ENCODE results near the gene SLC2A4RG. TPM values are rescaled to one million over a fixed set of nuclear protein-coding genes. Genes with fewer than 3 reads are reported as not detected.

Gene SLC2A4RG
- total RNA-seq, 2 donors from 2014 or later, result 69.3 to 108 TPM

GRCh38 chr20:63699466-63700198, 39.9 kb upstream of the SLC2A4RG start:
- H3K9ac ChIP-seq (ENCODE audit: extremely low read depth, low read length, poor library complexity, severe bottlenecking), result no peak overlapping the region

GRCh38 chr20:63700199-63701050, 39.2 kb upstream of the SLC2A4RG start:
- H3K4me1 ChIP-seq (ENCODE audit: control insufficient read depth, insufficient read depth, low read length), result no peaks in the 10 kb centered on the region
- H3K9me3 Mint-ChIP-seq, result no peaks in the 10 kb centered on the region
- TF ChIP-seq CTCF (conservative IDR thresholded peaks at IDR 0.05), result no peak
- H3K27ac ChIP-seq (ENCODE audit: low read depth, low read length), result no peak overlapping the region
- no peaks in the 10 kb centered on the region for H3K4me1 Mint-ChIP-seq
- H3K27ac Mint-ChIP-seq, result no peak overlapping the region
- H3K36me3 Mint-ChIP-seq (ENCODE audit: low read depth), result peaks cover 11% of the 10 kb centered on the region
- 93 to 98% methylated on average over 21 to 42 of the region's 43 CpGs for WGBS, 2 experiments (ENCODE audit: insufficient coverage in 1 of 2, insufficient read length in 1 of 2)
- no peak overlapping the region for H3K4me3 ChIP-seq (ENCODE audit: low read length)
- H3K36me3 ChIP-seq (ENCODE audit: control insufficient read depth, insufficient read depth, low read length), result peaks cover 12% of the 10 kb centered on the region
- H3K27me3 Mint-ChIP-seq (ENCODE audit: insufficient read depth), result no peaks in the 10 kb centered on the region
- no peak for DNase-seq
- H3K9ac ChIP-seq (ENCODE audit: extremely low read depth, low read length, poor library complexity, severe bottlenecking), result no peak overlapping the region
- no peak overlapping the region for H3K4me3 Mint-ChIP-seq
- H3K27me3 ChIP-seq (ENCODE audit: control insufficient read depth, insufficient read depth, low read length, poor library complexity, severe bottlenecking), result no peaks in the 10 kb centered on the region
- H3K9me3 ChIP-seq (ENCODE audit: control insufficient read depth, low read length), result no peaks in the 10 kb centered on the region

More at GRCh38 chr20:63699466-63700198, 39.9 kb upstream of the SLC2A4RG start:
- H3K9me3 ChIP-seq (ENCODE audit: control insufficient read depth, low read length), result no peaks in the 10 kb centered on the region
- Mint-ChIP-seq H3K27me3 (ENCODE audit: insufficient read depth) (no peaks in the 10 kb centered on the region), H3K4me1 (no peaks in the 10 kb centered on the region), H3K9me3 (no peaks in the 10 kb centered on the region), H3K36me3 (ENCODE audit: low read depth) (peaks cover 5% of the 10 kb centered on the region), H3K4me3 (no peak overlapping the region), H3K27ac (no peak overlapping the region)
- H3K4me1 ChIP-seq (ENCODE audit: control insufficient read depth, insufficient read depth, low read length), result no peaks in the 10 kb centered on the region
- H3K27ac ChIP-seq (ENCODE audit: low read depth, low read length), result peak overlapping the region; percentile 22
- DNase-seq, result peak; percentile 50
- WGBS, 2 experiments (ENCODE audit: insufficient coverage in 1 of 2, insufficient read length in 1 of 2), result 89% methylated on average over 19 to 24 of the region's 24 CpGs
- H3K36me3 ChIP-seq (ENCODE audit: control insufficient read depth, insufficient read depth, low read length), result peaks cover 4% of the 10 kb centered on the region
- H3K27me3 ChIP-seq (ENCODE audit: control insufficient read depth, insufficient read depth, low read length, poor library complexity, severe bottlenecking), result no peaks in the 10 kb centered on the region
- H3K4me3 ChIP-seq (ENCODE audit: low read length), result no peak overlapping the region
- no peak for TF ChIP-seq CTCF (conservative IDR thresholded peaks at IDR 0.05)

GRCh38 chr20:63701051-63701328, 38.6 kb upstream of the SLC2A4RG start:
- peaks cover 18% of the 10 kb centered on the region for H3K36me3 ChIP-seq (ENCODE audit: control insufficient read depth, insufficient read depth, low read length)
- no peak overlapping the region for H3K4me3 ChIP-seq (ENCODE audit: low read length)
- Mint-ChIP-seq H3K4me1 (no peaks in the 10 kb centered on the region), H3K27me3 (ENCODE audit: insufficient read depth) (no peaks in the 10 kb centered on the region), H3K9me3 (no peaks in the 10 kb centered on the region), H3K4me3 (no peak overlapping the region), H3K36me3 (ENCODE audit: low read depth) (peaks cover 17% of the 10 kb centered on the region), H3K27ac (no peak overlapping the region)
- H3K4me1 ChIP-seq (ENCODE audit: control insufficient read depth, insufficient read depth, low read length), result no peaks in the 10 kb centered on the region
- H3K9ac ChIP-seq (ENCODE audit: extremely low read depth, low read length, poor library complexity, severe bottlenecking), result no peak overlapping the region
- WGBS, 2 experiments (ENCODE audit: insufficient coverage in 1 of 2, insufficient read length in 1 of 2), result 81 to 93% methylated on average over 3 to 5 of the region's 5 CpGs
- TF ChIP-seq CTCF (conservative IDR thresholded peaks at IDR 0.05), result no peak
- no peak overlapping the region for H3K27ac ChIP-seq (ENCODE audit: low read depth, low read length)
- no peaks in the 10 kb centered on the region for H3K27me3 ChIP-seq (ENCODE audit: control insufficient read depth, insufficient read depth, low read length, poor library complexity, severe bottlenecking)
- DNase-seq, result no peak
- H3K9me3 ChIP-seq (ENCODE audit: control insufficient read depth, low read length), result no peaks in the 10 kb centered on the region
